Activated CD4-positive, alpha-beta T cell treated with anti-CD3 and anti-CD28 coated beads, Interleukin-2, Interleukin-4, amounts not matched to agents 100 ng/mL and 50 ng/mL, durations not matched to agents 16 hours and 8 hours (primary cell): ENCODE data around the gene RGS11.

Source experiments
- DNase-seq: peaks from one replicate; pipeline ENCODE4 v3.0.0-alpha.2; 2020; ENCODE audit warnings: low spot score

Gene RGS11

GRCh38 chr16:296806-297510, 21.2 kb upstream of the RGS11 start:
- no peak for DNase-seq

GRCh38 chr16:296276-296675, 20.5 kb upstream of the RGS11 start:
- DNase-seq = no peak

GRCh38 chr16:293043-293775, 17.5 kb upstream of the RGS11 start:
- DNase-seq = no peak

- no peak for DNase-seq
Observed at GRCh38 chr16:291539-291938, 15.8 kb upstream of the RGS11 start.

- no peak for DNase-seq
Observed at GRCh38 chr16:290681-291405, 15.1 kb upstream of the RGS11 start.

GRCh38 chr16:290015-290680, 14.4 kb upstream of the RGS11 start:
- DNase-seq = no peak

- DNase-seq = no peak
Observed at GRCh38 chr16:289395-289997, 13.8 kb upstream of the RGS11 start.

GRCh38 chr16:287981-288920, 12.5 kb upstream of the RGS11 start:
- no peak for DNase-seq

- DNase-seq = no peak
Observed at GRCh38 chr16:287298-287811, 11.6 kb upstream of the RGS11 start.

GRCh38 chr16:286491-287297, 10.9 kb upstream of the RGS11 start:
- no peak for DNase-seq

- no peak for DNase-seq
Observed at GRCh38 chr16:285146-286055, 9.7 kb upstream of the RGS11 start.

- no peak for DNase-seq
Observed at GRCh38 chr16:284204-285120, 8.7 kb upstream of the RGS11 start.

GRCh38 chr16:283033-283805, 7.5 kb upstream of the RGS11 start, which contains the start of gene PDIA2:
PDIA2 (plus strand) TSS chr16:283164; CDS start chr16:283170, 6 bp downstream.
- no peak for DNase-seq

GRCh38 chr16:282491-282890, 6.7 kb upstream of the RGS11 start:
- no peak for DNase-seq

GRCh38 chr16:281660-282255, 6.0 kb upstream of the RGS11 start:
- DNase-seq = no peak

- DNase-seq = no peak
Observed at GRCh38 chr16:280991-281659, 5.4 kb upstream of the RGS11 start.
